Breast epithelium (tissue), 3 donors: Measurements from ENCODE around the gene OR2A42.
"Not testable (repeated sequence)": the region's sequence is repeated elsewhere in the genome, so short reads cannot be mapped to it uniquely, and the experiment has no call there.

Experiments used
- CTCF ChIP-seq, 3 donors: fragments of 450-650 bp; IDR thresholded peaks; one replicate each; pipeline ENCODE4 v1.5.1; 2016 to 2017; ENCODE audit warnings: antibody characterized with exemption in 3 of 3, mild to moderate bottlenecking in 3 of 3, moderate library complexity in 3 of 3
- POLR2A ChIP-seq: fragments of 450-650 bp; IDR thresholded peaks from one replicate; pipeline ENCODE4 v1.6.1; 2016; ENCODE audit warnings: antibody characterized with exemption, mild to moderate bottlenecking, moderate library complexity
- POLR2AphosphoS5 ChIP-seq, 3 donors: sonication (generic); formaldehyde crosslinking; IDR thresholded peaks; one replicate each; pipeline ENCODE4 v1.6.1; 2017; ENCODE audit warnings: antibody characterized with exemption in 3 of 3

- not testable (repeated sequence) for TF ChIP-seq POLR2AphosphoS5 (IDR thresholded peaks at IDR 0.05); CTCF (IDR thresholded peaks at IDR 0.05); POLR2A
These were observed 20.3 kb downstream of the OR2A42 start for GRCh38 chr7:144219149-144219548.
